Liver (tissue), 9 donors: ENCODE results near the gene WSCD2. TPM values are rescaled to one million over a fixed set of nuclear protein-coding genes. Genes with fewer than 3 reads are reported as not detected.

ENCODE experiments used
- DNase-seq: peaks from one replicate; pipeline ENCODE4 v3.0.0-alpha.2; 2017; ENCODE audit warnings: low spot score
- H3K27ac ChIP-seq, 2 donors: one replicate each; pipeline ENCODE4 v1.7.0; 2013; ENCODE audit warnings: inconsistent platforms in 2 of 2, low read length in 2 of 2, control low read depth in 1 of 2, low read depth in 1 of 2, mild to moderate bottlenecking in 1 of 2
- H3K27me3 ChIP-seq, 4 donors: one replicate each; pipeline versions ENCODE4 v1.6.1 to v1.7.0; 2013; ENCODE audit warnings: low read length in 3 of 4, inconsistent platforms in 1 of 4, mild to moderate bottlenecking in 1 of 4, moderate library complexity in 1 of 4; ENCODE audit not compliant: control insufficient read depth in 4 of 4, insufficient read depth in 4 of 4
- H3K36me3 ChIP-seq, 4 donors: one replicate each; pipeline versions ENCODE4 v1.6.1 to v1.7.0; 2013; ENCODE audit warnings: low read length in 3 of 4, mild to moderate bottlenecking in 3 of 4, low read depth in 1 of 4, moderate library complexity in 1 of 4; ENCODE audit not compliant: control insufficient read depth in 4 of 4, insufficient read depth in 3 of 4
- H3K4me1 ChIP-seq, 4 donors: one replicate each; pipeline versions ENCODE4 v1.6.1 to v1.7.0; 2013; ENCODE audit warnings: low read length in 3 of 4, mild to moderate bottlenecking in 3 of 4, moderate library complexity in 1 of 4; ENCODE audit not compliant: control insufficient read depth in 4 of 4, insufficient read depth in 4 of 4
- H3K4me3 ChIP-seq, 3 donors: one replicate each; pipeline versions ENCODE4 v1.6.1 to v1.7.0; 2013; ENCODE audit warnings: low read length in 3 of 3, control low read depth in 1 of 3, low read depth in 1 of 3, mild to moderate bottlenecking in 1 of 3
- H3K9ac ChIP-seq, 2 donors: one replicate each; pipeline ENCODE4 v1.7.0; 2013; ENCODE audit warnings: low read length in 2 of 2, mild to moderate bottlenecking in 2 of 2, moderate library complexity in 2 of 2, control low read depth in 1 of 2, low read depth in 1 of 2
- H3K9me3 ChIP-seq, 4 donors: one replicate each; pipeline versions ENCODE4 v1.6.1 to v1.7.0; 2013; ENCODE audit warnings: low read length in 3 of 4; ENCODE audit not compliant: control insufficient read depth in 4 of 4
- CTCF ChIP-seq: fragments of 150-350 bp; IDR thresholded peaks from 2 replicates; pipeline ENCODE4 v1.5.1; 2017; ENCODE audit warnings: improper control_type of control experiment, low read depth, low read length; ENCODE audit not compliant: missing input control
- FOXA1 ChIP-seq: IDR thresholded peaks from 2 replicates; pipeline ENCODE4 v1.6.1; 2016; ENCODE audit warnings: antibody characterized with exemption
- GABPA ChIP-seq, 2 donors: IDR thresholded peaks in 1 of 2; conservative IDR thresholded peaks in 1 of 2; 2 replicates each; pipeline ENCODE4 v1.6.1; 2016; ENCODE audit warnings: antibody characterized with exemption in 2 of 2, mild to moderate bottlenecking in 1 of 2, moderate library complexity in 1 of 2
- MAX ChIP-seq: IDR thresholded peaks from 2 replicates; pipeline ENCODE4 v1.6.1; 2016; ENCODE audit warnings: antibody characterized with exemption
- REST ChIP-seq: IDR thresholded peaks from 2 replicates; pipeline ENCODE4 v1.6.1; 2016; ENCODE audit warnings: antibody characterized with exemption, mild to moderate bottlenecking
- SP1 ChIP-seq: IDR thresholded peaks from 2 replicates; pipeline ENCODE4 v1.6.1; 2018; ENCODE audit warnings: antibody characterized with exemption, mild to moderate bottlenecking
- TAF1 ChIP-seq: conservative IDR thresholded peaks from 2 replicates; pipeline ENCODE4 v1.6.1; 2016; ENCODE audit warnings: antibody characterized with exemption, mild to moderate bottlenecking
- ZBTB33 ChIP-seq: IDR thresholded peaks from 2 replicates; pipeline ENCODE4 v1.6.1; 2016; ENCODE audit warnings: antibody characterized with exemption
- WGBS: extraction: QIAGEN DNeasy Blood & Tissue Kit; methylation state at CpG from one replicate; pipeline ENCODE4 v1.1.7; 2013; 5-methylcytosine and 5-hydroxymethylcytosine counted together
- polyA plus RNA-seq, 2 donors: library from polyadenylated mRNA; stranded (reverse) in 1 of 2; unstranded in 1 of 2; fragments of 200-250 nt in 1 of 2; fragments of >200 nt in 1 of 2; fragmentation: Nextera tagmentation in 1 of 2; extraction: Ambion mirVana in 1 of 2; gene quantifications; one replicate each; pipeline versions ENCODE4 v1.2.1 to v1.2.3, GENCODE V29; 2013 to 2015
- total RNA-seq, 2 donors: library from RNA; depleted of rRNA; stranded (reverse); fragments of >200 nt; gene quantifications; one replicate each; pipeline ENCODE4 v1.2.3, GENCODE V29; 2014
- donor health status: healthy.
- donor health status: healthy.
- donor health status: healthy.
- donor health status: healthy.
- donor health status: healthy.

Gene WSCD2
- total and polyA plus RNA-seq, 4 donors: under 0.01 to 0.09 (median 0.05) TPM; not detected in 1

GRCh38 chr12:108253540-108253939 is 124.5 kb downstream of the WSCD2 start:
- H3K4me3 ChIP-seq: no peak overlapping the region
- 8% methylated on average over 4 of the region's 4 CpGs for WGBS
- H3K27me3 ChIP-seq: peaks cover 0 to 9% (median 0%) of the 10 kb centered on the region in 4 donors
- TF ChIP-seq ZBTB33 (no peak), FOXA1 (no peak), TAF1 (no peak), CTCF (no peak), SP1 (no peak), REST (no peak), GABPA (IDR thresholded peaks at IDR 0.05 in 1 of 2, conservative IDR thresholded peaks at IDR 0.05 in 1 of 2) (no peak), MAX (no peak)
- no peak overlapping the region for H3K9ac ChIP-seq
- H3K9me3 ChIP-seq: no peaks in the 10 kb centered on the region
- no peaks in the 10 kb centered on the region for H3K36me3 ChIP-seq
- no peaks in the 10 kb centered on the region for H3K4me1 ChIP-seq
- DNase-seq: no peak
- no peak overlapping the region for H3K27ac ChIP-seq

- WGBS: 46% methylated on average over 5 of the region's 5 CpGs
- H3K9ac ChIP-seq: no peak overlapping the region
- H3K36me3 ChIP-seq: no peaks in the 10 kb centered on the region
- no peak overlapping the region for H3K27ac ChIP-seq
- no peak for TF ChIP-seq MAX
- peaks cover 0 to 9% (median 0%) of the 10 kb centered on the region in 4 donors for H3K27me3 ChIP-seq
- peaks cover 0 to under 1% (median 0%) of the 10 kb centered on the region in 4 donors for H3K9me3 ChIP-seq
- no peak overlapping the region for H3K4me3 ChIP-seq
- no peaks in the 10 kb centered on the region for H3K4me1 ChIP-seq
- DNase-seq: no peak
These were observed 124.9 kb downstream of the WSCD2 start for GRCh38 chr12:108254030-108254429.
